HG03378 (cell line): Measurements from ENCODE around the gene GRID2.

ENCODE experiments used
- ATAC-seq: cut with Tn5 transposase; IDR thresholded peaks from one replicate; pipeline ENCODE4 v1.9.1; 2021; ENCODE audit warnings: mild to moderate bottlenecking, moderate library complexity; ENCODE audit not compliant: unreplicated experiment

Gene GRID2

GRCh38 chr4:93775551-93775950 is 1471.8 kb downstream of the GRID2 start:
- no peak for ATAC-seq

- no peak for ATAC-seq
These were observed 1472.8 kb downstream of the GRID2 start for GRCh38 chr4:93776386-93777080.

- ATAC-seq = no peak
These were observed 1473.3 kb downstream of the GRID2 start for GRCh38 chr4:93777081-93777460.

GRCh38 chr4:93779228-93779627 is 1475.5 kb downstream of the GRID2 start:
- ATAC-seq = no peak

GRCh38 chr4:93780080-93780479 is 1476.3 kb downstream of the GRID2 start:
- no peak for ATAC-seq

GRCh38 chr4:93781198-93781597 is 1477.4 kb downstream of the GRID2 start:
- ATAC-seq = no peak

GRCh38 chr4:93786149-93786548 is 1482.4 kb downstream of the GRID2 start:
- ATAC-seq = no peak

GRCh38 chr4:93788712-93789111 is 1484.9 kb downstream of the GRID2 start:
- ATAC-seq = no peak

- peak; percentile 84 for ATAC-seq
These were observed 1487.9 kb downstream of the GRID2 start for GRCh38 chr4:93791570-93792195.

GRCh38 chr4:93802045-93802444 is 1498.3 kb downstream of the GRID2 start:
- ATAC-seq = no peak

GRCh38 chr4:93809773-93810172 is 1506.0 kb downstream of the GRID2 start:
- no peak for ATAC-seq

- ATAC-seq = no peak
These were observed 1506.7 kb downstream of the GRID2 start for GRCh38 chr4:93810340-93810992.

- no peak for ATAC-seq
These were observed 1509.3 kb downstream of the GRID2 start for GRCh38 chr4:93813092-93813491.

- no peak for ATAC-seq
These were observed 1510.4 kb downstream of the GRID2 start for GRCh38 chr4:93814141-93814540.

- ATAC-seq = no peak
These were observed 1511.0 kb downstream of the GRID2 start for GRCh38 chr4:93814722-93815121.
